GM21529 (cell line): ENCODE data around the gene MGST1.
"Not testable (repeated sequence)": the region's sequence is repeated elsewhere in the genome, so short reads cannot be mapped to it uniquely, and the experiment has no call there.

Source experiments
- ATAC-seq: cut with Tn5 transposase; IDR thresholded peaks from one replicate; pipeline ENCODE4 v1.9.1; 2021; ENCODE audit not compliant: unreplicated experiment

The MGST1 gene

DNA sequence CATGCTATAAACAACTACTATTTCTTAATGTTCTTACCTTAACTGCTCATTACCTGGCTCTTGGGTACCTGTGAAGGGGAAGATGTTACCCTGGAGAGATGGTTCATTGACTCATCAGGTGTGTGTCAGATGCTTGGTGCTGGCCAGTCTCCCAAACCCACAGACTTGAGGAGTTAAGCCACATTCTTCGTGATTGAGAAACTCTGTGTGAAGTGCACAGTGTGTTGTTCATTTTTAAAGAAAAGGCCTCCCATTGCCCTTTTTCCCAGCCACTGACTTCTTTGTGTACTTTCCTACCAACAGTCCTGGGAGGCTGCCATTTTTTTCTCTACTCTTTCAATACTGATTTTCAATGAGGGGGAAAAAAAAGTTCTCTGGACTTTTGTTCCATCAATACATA lies 3.2 kb downstream of the MGST1 start:
- ATAC-seq, result no peak

DNA sequence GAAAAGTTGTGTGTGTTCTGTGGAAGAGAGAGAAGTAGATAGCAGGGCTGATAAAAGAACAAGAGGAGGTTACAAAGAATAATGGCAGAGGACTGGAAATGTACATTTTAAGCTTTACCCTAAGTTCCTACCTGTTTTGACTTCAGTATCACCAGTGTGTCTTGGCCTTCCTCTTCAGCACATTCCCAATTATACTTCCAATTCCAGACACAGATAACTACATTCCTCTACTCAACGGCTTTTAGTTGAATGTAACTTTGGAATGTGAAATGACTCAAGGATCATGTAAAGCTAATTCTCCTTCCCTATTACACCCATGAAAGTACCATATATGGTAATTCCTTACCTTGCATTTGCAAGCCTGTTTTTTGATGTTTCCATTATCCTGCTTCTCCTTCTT lies 5.0 kb downstream of the MGST1 start:
- ATAC-seq, result no peak

DNA sequence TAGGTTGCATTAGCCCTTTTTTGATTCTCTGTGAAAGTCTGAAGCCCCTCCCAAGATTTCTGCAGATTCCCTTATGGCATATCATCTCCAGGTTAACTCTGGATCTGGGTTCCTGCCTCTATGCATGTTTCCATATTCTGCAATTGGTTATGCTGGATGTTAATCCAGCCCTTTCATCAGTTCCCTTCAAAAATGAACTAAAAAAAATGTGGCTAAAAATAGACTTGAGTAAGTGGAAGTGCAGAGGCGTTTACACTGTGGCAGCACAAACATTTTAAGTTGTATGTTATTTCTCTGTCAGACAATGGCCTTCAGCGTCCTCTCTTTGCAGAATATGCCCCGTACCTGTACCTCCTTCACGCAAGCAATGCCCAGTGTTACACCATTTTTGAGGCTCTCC lies 11.4 kb downstream of the MGST1 start:
- ATAC-seq, result no peak

DNA sequence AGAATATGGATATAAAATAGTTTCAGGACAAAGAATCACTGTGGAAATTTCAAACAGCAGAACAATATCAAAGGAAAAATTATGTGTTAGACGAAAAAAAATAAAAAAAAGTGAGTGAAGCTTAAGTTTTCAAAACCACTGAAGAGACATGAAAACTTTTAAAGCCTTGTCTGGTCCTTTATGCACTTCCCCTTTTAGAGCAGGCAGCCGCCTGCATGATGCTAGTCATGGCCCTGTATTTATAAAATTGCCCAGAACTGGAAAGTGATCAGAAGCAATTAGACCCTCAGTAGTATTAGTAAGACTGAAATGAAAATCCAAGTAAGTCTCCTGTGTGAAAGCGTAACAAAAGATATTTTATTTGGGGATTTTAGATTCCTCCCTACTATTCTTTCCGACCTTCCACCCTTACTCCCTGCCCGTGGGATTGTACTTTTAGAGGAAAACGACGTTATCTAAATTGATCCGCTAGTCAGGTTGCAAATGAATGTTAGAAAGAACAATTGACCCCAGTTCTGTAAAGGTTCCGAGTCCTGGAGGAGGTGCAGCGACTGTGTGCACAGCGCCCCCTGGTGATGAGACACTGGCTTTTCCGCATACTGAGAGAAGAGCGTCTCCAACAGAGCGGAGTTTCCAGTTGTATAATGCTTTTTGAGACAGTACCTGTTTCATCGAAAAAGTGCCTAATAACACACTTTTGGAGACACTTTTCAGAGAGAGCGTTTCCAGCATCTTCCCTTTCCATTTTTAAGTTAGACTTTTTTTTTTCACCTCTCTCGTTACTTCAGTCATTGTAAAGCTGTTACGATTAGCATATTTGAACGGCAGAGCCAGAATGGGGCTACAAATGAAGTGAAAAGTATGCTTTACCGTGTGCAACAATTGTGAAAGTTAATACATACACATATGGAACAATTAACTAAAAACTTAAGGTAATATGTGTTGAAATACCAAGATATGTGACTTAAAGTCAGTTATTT lies 12.4 kb downstream of the MGST1 start:
- no peak for ATAC-seq

DNA sequence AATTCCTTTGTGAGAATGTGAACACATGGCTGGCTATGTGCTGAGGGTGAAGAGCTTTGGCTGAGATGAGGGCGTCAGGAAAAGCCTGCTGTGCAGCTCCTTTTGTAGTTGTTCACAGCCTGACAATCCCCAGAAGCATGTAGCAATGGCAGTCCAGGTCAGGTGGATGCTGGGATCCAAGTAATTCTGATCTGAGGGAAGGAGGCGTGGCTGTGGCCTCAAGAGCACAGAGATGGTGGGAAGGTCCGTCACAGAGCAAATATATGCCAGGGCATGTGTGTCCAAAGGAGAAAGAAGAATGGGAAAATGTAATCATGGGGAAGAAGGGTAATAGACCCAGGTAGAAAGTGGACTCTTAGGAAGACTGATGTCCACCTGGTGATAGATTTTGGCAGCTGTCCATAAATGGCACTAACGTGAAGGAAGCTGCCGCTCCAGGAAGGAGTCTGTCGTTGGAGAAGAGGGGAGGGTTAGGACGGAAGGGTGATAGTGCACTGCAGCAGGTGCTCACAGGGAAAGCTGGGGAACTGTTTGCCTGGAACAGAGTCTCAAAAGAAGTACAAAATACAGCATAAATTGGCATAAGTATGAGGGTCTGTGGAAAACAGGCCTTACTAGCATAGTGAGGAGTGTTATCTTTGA lies 13.8 kb downstream of the MGST1 start:
- ATAC-seq, result no peak

DNA sequence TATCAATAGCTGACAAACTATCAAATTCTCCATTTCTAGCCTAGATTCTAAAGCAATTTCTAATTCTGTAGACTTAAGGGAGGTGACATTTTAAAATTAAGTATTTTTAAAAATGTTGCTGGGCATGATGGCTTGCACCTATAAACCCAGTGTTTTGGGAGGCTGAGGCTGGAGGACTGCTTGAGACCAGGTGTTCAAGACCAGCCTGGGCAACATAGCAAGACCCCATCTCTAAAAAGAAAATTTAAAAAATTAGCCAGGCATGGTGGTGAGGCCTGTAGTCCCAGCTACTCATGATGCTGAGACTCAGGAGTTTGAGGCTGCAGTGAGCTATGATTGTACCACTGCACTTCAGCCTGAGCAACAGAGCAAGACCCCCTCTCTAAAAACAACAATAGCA lies 15.1 kb downstream of the MGST1 start:
- ATAC-seq, result no peak

DNA sequence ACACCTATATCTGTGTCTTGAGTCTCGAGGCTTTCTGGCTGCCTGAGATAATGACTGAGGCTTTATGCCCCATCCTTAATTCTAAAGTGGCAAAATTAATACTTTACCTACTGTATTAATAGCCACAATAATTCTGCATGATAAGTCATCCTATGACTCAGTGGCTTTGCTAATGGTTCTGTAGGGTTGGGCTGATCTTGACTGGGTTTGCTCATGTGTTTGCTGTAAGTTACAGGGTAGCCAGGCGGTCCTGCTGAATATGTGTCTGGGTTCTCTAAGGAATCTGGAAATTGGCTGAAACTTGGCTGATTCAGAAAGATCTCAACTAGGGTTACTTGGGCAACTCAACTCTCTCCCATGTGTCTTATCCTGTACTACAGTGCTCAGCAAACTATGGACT lies 21.7 kb downstream of the MGST1 start:
- ATAC-seq, result no peak

DNA sequence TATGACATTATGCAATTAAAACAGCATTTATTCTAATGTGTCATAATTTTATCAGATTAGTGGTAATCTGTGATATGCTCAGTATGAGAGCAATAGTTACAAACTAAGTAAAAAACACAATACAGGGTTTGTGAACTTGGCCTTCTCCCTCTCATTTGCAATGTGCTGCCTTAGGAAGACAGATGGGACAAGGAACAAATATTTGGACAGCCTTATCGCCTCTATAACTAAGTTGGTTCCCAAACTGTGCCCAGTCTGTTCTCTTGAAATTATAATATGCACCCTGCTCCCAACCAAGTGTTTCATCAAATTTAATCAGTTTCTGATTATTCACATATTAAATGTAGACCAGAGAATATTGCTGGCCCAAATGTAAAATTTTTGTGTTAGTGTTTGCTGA lies 22.7 kb downstream of the MGST1 start:
- ATAC-seq, result no peak

DNA sequence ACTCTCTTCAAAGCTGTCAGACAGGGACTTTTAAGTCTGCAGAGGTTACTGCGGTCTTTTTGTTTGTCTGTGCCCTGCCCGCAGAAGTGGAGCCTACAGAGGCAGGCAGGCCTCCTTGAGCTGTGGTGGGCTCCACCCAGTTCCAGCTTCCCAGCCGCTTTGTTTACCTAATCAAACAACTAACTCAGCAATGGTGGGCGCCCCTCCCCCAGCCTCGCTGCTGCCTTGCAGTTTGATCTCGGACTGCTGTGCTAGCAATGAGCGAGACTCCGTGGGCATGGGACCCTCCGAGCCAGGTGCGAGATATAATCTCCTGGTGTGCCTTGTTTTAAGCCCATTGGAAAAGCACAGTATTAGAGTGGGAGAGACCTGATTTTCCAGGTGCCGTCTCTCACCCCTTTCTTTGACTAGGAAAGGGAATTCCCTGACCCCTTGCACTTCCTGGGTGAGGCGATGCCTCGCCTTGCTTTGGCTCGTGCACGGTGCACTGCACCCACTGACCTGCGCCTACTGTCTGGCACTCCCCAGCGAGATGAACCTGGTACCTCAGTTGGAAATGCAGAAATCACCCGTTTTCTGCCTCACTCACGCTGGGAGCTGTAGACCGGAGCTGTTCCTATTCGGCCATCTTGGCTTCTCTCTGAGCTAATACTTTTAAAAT lies 35.3 kb downstream of the MGST1 start:
- not testable (repeated sequence) for ATAC-seq

DNA sequence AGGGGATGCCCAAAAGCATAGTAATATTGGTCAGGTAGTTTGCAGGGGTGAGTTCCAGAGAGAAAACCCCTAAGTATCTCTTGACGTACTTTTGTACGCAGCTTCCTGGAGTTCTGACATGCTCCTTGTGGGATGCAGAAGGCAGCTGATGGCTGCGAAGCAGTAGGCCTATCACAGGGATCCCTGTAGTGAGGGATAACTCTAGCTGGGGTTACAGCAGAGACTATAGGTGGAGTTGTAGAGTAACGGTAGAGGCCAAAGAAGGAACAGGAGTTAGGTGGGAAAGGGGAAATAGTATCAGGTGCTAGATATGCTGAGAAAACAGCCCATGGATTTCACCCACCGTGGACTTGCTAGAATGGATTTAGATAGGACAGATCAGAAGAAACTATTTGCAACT lies 37.3 kb downstream of the MGST1 start:
- ATAC-seq, result no peak

DNA sequence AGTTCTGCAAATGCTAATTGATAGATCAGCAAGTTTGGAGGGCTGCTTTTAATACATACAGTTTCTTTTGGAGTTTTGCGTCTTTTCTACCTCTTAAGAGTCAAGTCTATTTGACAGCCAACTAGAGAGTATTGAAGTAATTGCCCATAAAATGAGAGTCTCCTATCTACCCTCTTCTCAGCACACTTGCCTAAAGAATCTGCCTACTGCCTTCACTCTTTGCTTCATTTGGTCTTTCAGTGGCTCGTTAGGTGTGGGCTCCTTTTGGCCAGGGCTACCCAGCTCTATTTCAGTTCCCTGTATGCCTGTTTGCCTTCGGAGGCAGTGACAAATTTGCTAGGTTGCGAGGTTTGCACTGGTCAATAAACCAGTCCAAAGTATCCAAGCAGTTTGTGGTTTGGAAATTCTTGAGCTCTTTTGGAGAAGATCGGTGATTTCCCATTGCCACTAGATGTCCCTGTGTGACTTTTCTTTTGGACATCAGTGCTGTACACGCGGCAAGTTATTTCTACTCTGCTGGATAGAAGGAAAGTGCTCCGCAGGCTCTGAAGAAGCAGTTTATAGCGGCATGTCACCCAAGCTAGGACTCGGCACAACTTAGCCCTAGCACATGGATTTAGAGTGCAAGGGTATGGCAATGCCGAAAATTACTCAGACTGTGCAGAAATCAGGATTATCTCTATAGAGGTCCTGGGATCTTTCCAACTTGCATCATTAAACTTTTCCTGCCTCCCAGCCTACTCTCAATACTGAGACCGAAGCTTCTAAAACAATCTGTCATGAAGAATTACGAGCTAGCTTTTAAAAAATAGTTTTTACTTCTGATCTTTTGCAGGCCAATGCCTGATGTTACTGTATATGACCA lies 38.6 kb downstream of the MGST1 start:
- no peak for ATAC-seq

DNA sequence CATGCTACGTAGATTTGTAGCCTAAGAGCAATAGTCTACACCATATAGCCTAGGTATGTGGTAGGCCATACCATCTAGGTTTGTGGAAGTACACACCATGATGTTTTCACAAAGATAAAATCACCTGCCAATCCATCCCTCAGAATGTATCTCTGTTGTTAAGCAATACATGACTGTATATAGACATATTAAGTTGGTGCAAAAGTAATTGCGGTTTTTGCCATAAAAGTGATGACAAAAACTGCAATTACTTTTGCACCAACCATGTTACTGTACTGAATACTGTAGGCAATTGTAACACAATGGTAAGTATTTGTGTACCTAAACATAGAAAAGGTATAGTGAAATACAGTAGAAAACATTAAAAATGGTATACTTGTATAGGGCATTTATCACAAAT lies 40.5 kb downstream of the MGST1 start:
- no peak for ATAC-seq

DNA sequence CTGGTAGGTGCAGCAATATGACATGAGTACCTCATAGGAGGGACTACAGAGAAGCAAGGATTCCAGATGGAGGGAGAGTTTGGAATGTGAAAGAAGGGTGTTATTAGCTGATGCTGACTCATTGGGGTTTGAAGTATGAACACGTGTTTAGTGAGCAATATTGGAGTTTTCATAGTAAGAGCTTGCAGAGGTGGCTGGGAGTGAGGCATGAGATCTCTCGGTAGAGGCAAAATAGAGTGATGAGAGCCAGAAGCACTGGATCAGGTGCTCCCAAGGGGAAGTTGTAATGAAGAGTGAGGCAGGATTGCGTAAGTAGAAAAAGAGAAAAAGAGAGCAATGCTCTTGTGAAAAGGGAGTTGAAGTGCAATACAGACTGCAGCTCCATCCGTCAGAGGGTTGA lies 42.1 kb downstream of the MGST1 start:
- ATAC-seq, result no peak

DNA sequence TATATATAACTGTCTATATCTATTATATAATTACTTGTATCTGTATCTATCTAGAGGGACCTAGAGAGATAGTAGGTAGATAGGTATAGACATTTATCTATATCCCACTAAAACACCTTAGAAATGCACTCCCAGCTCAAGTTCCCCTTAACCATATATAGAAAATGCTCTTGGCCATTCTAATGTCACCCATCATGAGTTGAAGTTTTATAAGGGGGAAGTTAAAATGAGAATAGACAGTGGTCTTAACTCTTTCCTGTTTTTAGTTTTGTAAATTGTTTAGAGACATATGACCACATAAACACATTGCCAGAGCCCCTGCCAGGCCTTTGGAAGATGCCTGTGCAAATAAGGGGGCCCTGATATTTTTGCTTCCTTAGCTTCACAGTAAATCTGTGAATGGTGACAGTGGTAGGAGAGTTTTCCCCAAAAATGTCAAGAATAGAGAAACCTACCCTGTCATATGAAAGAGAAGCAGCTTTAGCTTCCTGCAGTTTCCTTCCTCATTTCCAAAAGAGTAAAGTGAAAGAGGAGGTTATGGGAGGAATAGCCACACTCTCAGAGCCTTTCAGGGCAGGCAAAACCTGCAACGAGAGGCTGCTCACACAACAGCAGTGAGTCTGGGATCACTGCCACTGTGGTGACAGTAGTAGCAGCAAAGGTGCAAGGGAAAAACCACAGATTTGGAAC lies 45.5 kb downstream of the MGST1 start:
- no peak for ATAC-seq

DNA sequence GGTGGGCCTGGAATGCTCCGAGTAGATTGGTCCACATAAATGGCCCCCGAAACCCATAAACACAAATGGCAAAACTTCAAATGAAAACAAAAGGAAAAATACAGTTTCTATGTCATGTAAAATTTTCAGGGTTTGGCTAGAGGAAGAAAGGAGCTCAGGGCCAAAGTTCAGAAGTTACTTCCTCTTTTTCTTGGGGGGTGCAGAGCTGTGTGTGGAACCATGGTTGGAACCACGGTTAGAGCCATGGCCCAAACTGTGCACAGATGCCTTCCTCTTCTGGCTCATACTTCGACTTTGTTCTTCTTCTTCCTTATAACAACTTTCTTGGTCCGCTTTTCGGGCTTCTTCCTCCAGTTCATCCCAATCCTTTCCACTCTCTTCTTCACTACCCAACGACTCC lies 51.7 kb downstream of the MGST1 start:
- no peak for ATAC-seq

DNA sequence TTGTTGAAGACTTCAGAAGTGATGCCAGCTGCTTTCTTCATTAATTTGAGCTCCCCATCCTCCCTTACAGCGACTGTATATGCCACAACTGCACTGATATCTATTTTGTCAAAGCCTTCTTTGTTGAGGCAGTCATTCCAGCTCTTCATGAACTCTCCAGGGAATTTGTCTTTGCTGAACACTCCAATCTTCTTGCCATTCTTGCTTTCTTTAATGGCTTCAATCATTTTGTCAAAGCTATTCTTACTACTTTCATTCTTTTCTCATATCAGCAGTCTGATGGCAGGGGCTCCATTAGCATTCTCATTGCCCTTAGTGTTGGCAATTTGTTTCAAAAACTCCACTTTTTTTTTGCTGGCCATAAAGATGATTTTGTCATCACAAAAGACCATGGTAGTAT lies 54.4 kb downstream of the MGST1 start:
- ATAC-seq, result not testable (repeated sequence)

DNA sequence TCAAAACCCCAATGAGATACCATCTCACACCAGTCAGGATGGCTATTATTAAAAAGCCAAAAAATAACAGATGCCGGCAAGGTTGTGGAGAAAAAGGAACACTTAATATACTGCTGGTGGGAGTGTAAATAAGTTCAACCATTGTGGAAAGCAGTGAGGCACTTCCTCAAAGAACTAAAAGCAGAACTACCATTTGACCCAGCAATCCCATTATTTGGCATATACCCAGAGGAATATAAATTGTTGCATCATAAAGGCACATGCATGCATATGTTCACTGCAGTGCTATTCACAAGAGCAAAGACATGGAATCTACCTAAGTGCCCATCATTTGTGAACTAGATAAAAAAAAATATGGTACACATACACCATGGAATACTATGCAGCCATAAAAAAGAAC lies 59.9 kb downstream of the MGST1 start:
- no peak for ATAC-seq
